ENCODE data around the gene PWP2.
"Not testable (repeated sequence)": the region's sequence is repeated elsewhere in the genome, so short reads cannot be mapped to it uniquely, and the experiment has no call there.

DNA sequence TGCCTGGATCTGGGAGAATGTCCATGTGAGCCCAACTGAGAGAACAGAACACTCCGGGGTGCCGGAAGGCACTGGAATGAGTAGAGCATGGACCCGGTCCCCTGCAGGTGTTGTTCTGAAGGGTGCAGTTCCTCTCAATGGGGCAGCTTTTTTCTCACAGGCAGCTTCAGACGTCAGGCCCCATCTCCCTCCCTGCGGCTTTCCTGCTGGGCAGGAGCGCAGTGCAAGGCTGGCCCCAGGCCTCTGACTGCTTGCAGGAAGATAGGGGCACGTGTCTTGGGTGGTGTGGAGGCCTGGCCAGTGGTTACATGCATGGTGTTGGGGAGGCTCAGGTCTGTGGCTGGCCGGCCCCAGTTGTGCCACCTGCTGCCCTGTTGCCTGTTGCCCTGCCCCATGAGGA is 36.8 kb downstream of the PWP2 start:
- not testable (repeated sequence) for TF ChIP-seq SUZ12 (IDR thresholded peaks at IDR 0.05; ENCODE audit: extremely low read depth, insufficient read depth, insufficient read length); YY1 (IDR thresholded peaks at IDR 0.05; ENCODE audit: insufficient read depth, insufficient read length)

Data from NT2/D1 (cell line).